Keratinocyte (primary cell): ENCODE results near the gene HOXA10. TPM values are rescaled to one million over a fixed set of nuclear protein-coding genes. Genes with fewer than 3 reads are reported as not detected.

Source experiments
- DNase-seq: peaks from one replicate; pipeline ENCODE4 v3.0.0-alpha.2; 2011; ENCODE audit warnings: low read depth, missing footprints, low spot score
- FAIRE-seq: peaks from 2 replicates; lab custom pipeline; 2011; peaks lifted over from hg19 to GRCh38; lab: Jason Lieb, UNC
- H2AFZ ChIP-seq: 2 replicates; pipeline ENCODE4 v1.6.0; 2012; ENCODE audit warnings: low read length, control low read depth, inconsistent platforms; ENCODE audit not compliant: control insufficient read depth
- H3K27ac ChIP-seq: 2 replicates; pipeline ENCODE4 v1.5.1; 2011; ENCODE audit warnings: low read length; ENCODE audit not compliant: control insufficient read depth, insufficient read depth
- H3K27me3 ChIP-seq: 3 replicates; pipeline ENCODE4 v1.6.0; 2011; ENCODE audit warnings: low read length; ENCODE audit not compliant: control insufficient read depth, insufficient read depth; ENCODE audit errors: extremely low read depth
- H3K36me3 ChIP-seq, 2 experiments: 2 replicates in 1 of 2; 3 replicates in 1 of 2; pipeline ENCODE4 v1.5.1; 2011; ENCODE audit warnings: low read length in 2 of 2, mild to moderate bottlenecking in 1 of 2; ENCODE audit not compliant: control insufficient read depth in 2 of 2, insufficient read depth in 2 of 2; ENCODE audit errors: extremely low read depth in 1 of 2
- H3K4me1 ChIP-seq: 3 replicates; pipeline ENCODE4 v1.5.1; 2011; ENCODE audit warnings: low read length; ENCODE audit not compliant: control insufficient read depth, insufficient read depth; ENCODE audit errors: extremely low read depth
- H3K4me2 ChIP-seq: 3 replicates; pipeline ENCODE4 v1.6.0; 2011; ENCODE audit warnings: low read depth, low read length; ENCODE audit not compliant: control insufficient read depth, insufficient read depth; ENCODE audit errors: extremely low read depth
- H3K4me3 ChIP-seq, 3 experiments: fragments of 200-600 bp in 1 of 3; sonication (generic) in 1 of 3; 2 replicates in 2 of 3; 3 replicates in 1 of 3; pipeline ENCODE4 v1.5.1; 2011 to 2016; ENCODE audit warnings: low read length in 3 of 3, mild to moderate bottlenecking in 3 of 3, control low read depth in 2 of 3, inconsistent platforms in 1 of 3, low read depth in 1 of 3, mixed read lengths in 1 of 3, mixed run types in 1 of 3, moderate library complexity in 1 of 3; ENCODE audit not compliant: control insufficient read depth in 2 of 3, insufficient read depth in 2 of 3; ENCODE audit errors: extremely low read depth in 1 of 3
- H3K79me2 ChIP-seq: 2 replicates; pipeline ENCODE4 v1.6.0; 2012; ENCODE audit warnings: low read length; ENCODE audit not compliant: control insufficient read depth, insufficient read depth
- H3K9ac ChIP-seq: 3 replicates; pipeline ENCODE4 v1.6.0; 2011; ENCODE audit warnings: low read length; ENCODE audit not compliant: control insufficient read depth, insufficient read depth; ENCODE audit errors: extremely low read depth
- H3K9me1 ChIP-seq: 3 replicates; pipeline ENCODE4 v1.6.0; 2011; ENCODE audit warnings: low read length; ENCODE audit not compliant: control insufficient read depth, insufficient read depth; ENCODE audit errors: extremely low read depth
- H3K9me3 ChIP-seq: 2 replicates; pipeline ENCODE4 v1.5.1; 2012; ENCODE audit warnings: low read depth, low read length; ENCODE audit not compliant: control insufficient read depth
- H4K20me1 ChIP-seq: 3 replicates; pipeline ENCODE4 v1.6.0; 2011; ENCODE audit warnings: low read length; ENCODE audit not compliant: control insufficient read depth, insufficient read depth; ENCODE audit errors: extremely low read depth
- CTCF ChIP-seq, 3 experiments: IDR thresholded peaks in 1 of 3; conservative IDR thresholded peaks in 1 of 3; optimal IDR thresholded peaks in 1 of 3; 2 replicates in 2 of 3; 3 replicates in 1 of 3; pipeline versions ENCODE3 to v1.5.1; 2011; ENCODE audit warnings: low read length in 3 of 3, mild to moderate bottlenecking in 3 of 3, moderate library complexity in 2 of 3, control low read depth in 1 of 3, inconsistent platforms in 1 of 3; ENCODE audit not compliant: insufficient read depth in 2 of 3; ENCODE audit errors: extremely low read depth in 1 of 3
- EZH2 ChIP-seq: IDR thresholded peaks from one replicate; pipeline ENCODE4 v1.6.1; 2012; ENCODE audit warnings: inconsistent platforms, mild to moderate bottlenecking, low read length, moderate library complexity
- dilution Hi-C: fragments of 300-500 bp; cut with MboI; formaldehyde crosslinking; loops from one replicate; pipeline ENCODE4 v1.7.0; 2020; ENCODE audit warnings: low sequenced_read_pairs; ENCODE audit not compliant: extremely low pct_ligation_motif_present
- polyA plus RNA-seq, 5 experiments: library from polyadenylated mRNA; depleted of rRNA in 3 of 5; stranded (reverse) in 3 of 5; stranded (forward) in 1 of 5; unstranded in 1 of 5; fragments of >200 nt; gene quantifications; 1 replicate in 1 of 5; 2 replicates in 3 of 5; 3 replicates in 1 of 5; pipeline versions ENCODE4 v1.2.1 to v1.2.3, GENCODE V29; 2011 to 2012; ENCODE audit warnings: missing spikeins in 2 of 5, low read depth in 1 of 5, low replicate concordance in 1 of 5

HOXA10 gene
- polyA plus RNA-seq, 1 donor (not counting 4 experiments of a cell fraction or from before 2014, with no cell fraction given): 2.4 TPM

DNA sequence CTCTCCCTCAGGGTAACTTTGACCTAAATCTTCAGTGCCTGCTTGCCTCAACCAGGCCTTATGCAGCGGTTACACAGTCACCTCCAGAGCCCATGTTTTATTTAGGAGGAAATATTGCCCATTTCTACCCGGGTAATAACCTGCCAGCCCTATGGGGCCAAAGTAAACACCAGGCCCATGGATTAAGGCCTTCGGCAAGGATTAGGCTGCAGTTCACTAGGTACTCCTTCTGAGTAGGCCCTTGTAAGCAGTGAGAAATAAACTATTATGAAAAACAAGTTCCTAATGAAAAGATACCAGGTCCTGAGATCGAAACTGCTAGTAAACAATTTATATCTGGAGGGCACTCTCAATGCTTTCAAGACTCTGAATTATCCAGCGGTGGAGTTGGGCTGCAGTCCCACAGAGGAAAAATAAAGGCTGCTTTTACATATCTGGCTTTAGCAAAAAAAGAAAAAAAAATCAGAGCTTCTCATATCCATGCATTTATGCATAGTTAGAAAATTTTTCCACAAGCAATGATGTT is 3.7 kb upstream of the HOXA10 start:
- Histone ChIP-seq H3K27me3 (peaks cover 15% of the 10 kb centered on the region), H3K9ac (no peak overlapping the region), H3K4me3 (no peak overlapping the region), H3K4me1 (peaks cover 4% of the 10 kb centered on the region), H3K9me1 (no peaks in the 10 kb centered on the region), H3K9me3 (no peaks in the 10 kb centered on the region), H4K20me1 (no peaks in the 10 kb centered on the region), H3K79me2 (peaks cover 6% of the 10 kb centered on the region), H3K4me2 (no peak overlapping the region), H3K36me3 (no peaks in the 10 kb centered on the region), H3K27ac (no peak overlapping the region), H2AFZ (no peak overlapping the region)
- DNase-seq (no peak), FAIRE-seq (no peak)
- dilution Hi-C loops: no loop called here
- TF ChIP-seq CTCF (optimal IDR thresholded peaks at IDR 0.05 in 1 of 3, IDR thresholded peaks at IDR 0.05 in 1 of 3, conservative IDR thresholded peaks at IDR 0.05 in 1 of 3; ENCODE audit: extremely low read depth in 1 of 3, insufficient read depth in 2 of 3, low read length in 3 of 3): no peak
- no peak for TF ChIP-seq EZH2

- no peak overlapping the region for H3K9ac ChIP-seq
- no peaks in the 10 kb centered on the region for H3K9me1 ChIP-seq
- no peak overlapping the region for H3K27ac ChIP-seq
- H3K4me1 ChIP-seq: peaks cover 11% of the 10 kb centered on the region
- H3K79me2 ChIP-seq: peaks cover 12% of the 10 kb centered on the region
- H3K4me3 ChIP-seq: no peak overlapping the region
- dilution Hi-C loops: no loop called here
- peaks cover 0 to under 1% of the 10 kb centered on the region in 2 experiments for H3K36me3 ChIP-seq
- FAIRE-seq (no peak), DNase-seq (no peak)
- H3K9me3 ChIP-seq: no peaks in the 10 kb centered on the region
- no peak overlapping the region for H2AFZ ChIP-seq
- no peaks in the 10 kb centered on the region for H4K20me1 ChIP-seq
- H3K4me2 ChIP-seq: no peak overlapping the region
- TF ChIP-seq CTCF (optimal IDR thresholded peaks at IDR 0.05 in 1 of 3, IDR thresholded peaks at IDR 0.05 in 1 of 3, conservative IDR thresholded peaks at IDR 0.05 in 1 of 3; ENCODE audit: extremely low read depth in 1 of 3, insufficient read depth in 2 of 3, low read length in 3 of 3): no peak
- TF ChIP-seq EZH2: no peak
- H3K27me3 ChIP-seq: peaks cover 8% of the 10 kb centered on the region
These were observed 3.1 kb upstream of the HOXA10 start for GRCh38 chr7:27176962-27177794.
